Calu3 (cell line): Measurements from ENCODE around the gene GATAD2B. TPM values are rescaled to one million over a fixed set of nuclear protein-coding genes. Genes with fewer than 3 reads are reported as not detected.

Source experiments
- BruUV-seq: library from RNA; stranded (reverse); fragments of 400-500 nt; replicated peaks from 2 replicates; lab custom pipeline; 2021; lab: Mats Ljungman, UMichigan
- CTCF ChIA-PET: fragments of 300-600 bp; sonication (Branson Sonifier 250); formaldehyde crosslinking; loops from one replicate; lab custom pipeline; 2022; ENCODE audit warnings: antibody characterized with exemption; lab: Charles Lee
- DNase-seq: peaks from one replicate; pipeline ENCODE4 v3.0.0; 2022
- H3K27ac Mint-ChIP-seq: one replicate; pipeline ENCODE4 v1.8.0; 2022; ENCODE audit warnings: mixed read lengths; ENCODE audit not compliant: unreplicated experiment
- H3K27me3 Mint-ChIP-seq: one replicate; pipeline ENCODE4 v1.8.0; 2022; ENCODE audit warnings: mixed read lengths; ENCODE audit not compliant: unreplicated experiment
- H3K36me3 Mint-ChIP-seq: one replicate; pipeline ENCODE4 v1.8.0; 2022; ENCODE audit warnings: mild to moderate bottlenecking, moderate library complexity, mixed read lengths; ENCODE audit not compliant: insufficient read depth, unreplicated experiment
- H3K4me1 Mint-ChIP-seq: one replicate; pipeline ENCODE4 v1.8.0; 2022; ENCODE audit warnings: mild to moderate bottlenecking, low read depth, mixed read lengths; ENCODE audit not compliant: unreplicated experiment
- H3K4me3 Mint-ChIP-seq: one replicate; pipeline ENCODE4 v1.8.0; 2022; ENCODE audit warnings: mild to moderate bottlenecking, low read depth, moderate library complexity, mixed read lengths; ENCODE audit not compliant: unreplicated experiment
- H3K9me3 Mint-ChIP-seq: one replicate; pipeline ENCODE4 v1.8.0; 2022; ENCODE audit warnings: low read depth, mixed read lengths; ENCODE audit not compliant: unreplicated experiment
- intact Hi-C: fragments of 100-400 bp; cut with micrococcal nuclease; formaldehyde crosslinking; loops from one replicate; pipeline ENCODE4 v1.10.0; 2022; ENCODE audit not compliant: unreplicated experiment
- total RNA-seq: library from RNA; stranded (reverse); gene quantifications from 2 replicates; pipeline ENCODE4 v1.2.3, GENCODE V29; 2022
- TF ChIP-seq, protein P1 (sequence below): fragments of 200-600 bp; IDR thresholded peaks from one replicate; pipeline ENCODE4 v1.8.0; 2022; ENCODE audit warnings: antibody characterized with exemption; ENCODE audit not compliant: unreplicated experiment

The GATAD2B gene
- total RNA-seq, 1 experiment from 2014 or later = 62.5 TPM

DNA sequence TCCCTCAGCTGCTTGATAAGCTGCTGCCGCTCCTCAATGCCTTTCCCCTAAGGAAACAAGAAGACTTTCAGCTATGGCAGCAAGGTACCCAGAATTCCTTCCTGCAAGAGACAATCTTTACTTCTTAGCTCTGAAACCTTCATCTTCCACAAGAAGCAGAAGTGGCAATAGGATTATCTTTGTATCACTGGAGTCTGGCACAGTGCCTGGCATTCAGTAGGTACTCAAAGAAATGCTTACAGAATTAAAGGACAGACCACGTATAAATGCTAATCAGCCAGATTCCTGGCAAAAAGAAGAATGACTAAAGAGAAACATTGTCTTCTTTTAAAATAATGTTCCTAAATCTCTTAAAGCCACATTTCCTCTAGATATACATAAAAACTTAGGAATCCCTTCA lies 103.9 kb downstream of the GATAD2B start:
- intact Hi-C loops = no loop called here
- TF ChIP-seq, protein P1, sequence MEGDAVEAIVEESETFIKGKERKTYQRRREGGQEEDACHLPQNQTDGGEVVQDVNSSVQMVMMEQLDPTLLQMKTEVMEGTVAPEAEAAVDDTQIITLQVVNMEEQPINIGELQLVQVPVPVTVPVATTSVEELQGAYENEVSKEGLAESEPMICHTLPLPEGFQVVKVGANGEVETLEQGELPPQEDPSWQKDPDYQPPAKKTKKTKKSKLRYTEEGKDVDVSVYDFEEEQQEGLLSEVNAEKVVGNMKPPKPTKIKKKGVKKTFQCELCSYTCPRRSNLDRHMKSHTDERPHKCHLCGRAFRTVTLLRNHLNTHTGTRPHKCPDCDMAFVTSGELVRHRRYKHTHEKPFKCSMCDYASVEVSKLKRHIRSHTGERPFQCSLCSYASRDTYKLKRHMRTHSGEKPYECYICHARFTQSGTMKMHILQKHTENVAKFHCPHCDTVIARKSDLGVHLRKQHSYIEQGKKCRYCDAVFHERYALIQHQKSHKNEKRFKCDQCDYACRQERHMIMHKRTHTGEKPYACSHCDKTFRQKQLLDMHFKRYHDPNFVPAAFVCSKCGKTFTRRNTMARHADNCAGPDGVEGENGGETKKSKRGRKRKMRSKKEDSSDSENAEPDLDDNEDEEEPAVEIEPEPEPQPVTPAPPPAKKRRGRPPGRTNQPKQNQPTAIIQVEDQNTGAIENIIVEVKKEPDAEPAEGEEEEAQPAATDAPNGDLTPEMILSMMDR = no peak
- no TSS peak for BruUV-seq
- peaks cover 38% of the 10 kb centered on the region for H3K36me3 Mint-ChIP-seq
- no peak overlapping the region for H3K4me3 Mint-ChIP-seq
- H3K27me3 Mint-ChIP-seq = no peaks in the 10 kb centered on the region
- no peak overlapping the region for H3K27ac Mint-ChIP-seq
- no peak for DNase-seq
- CTCF ChIA-PET = no interaction called here
- H3K9me3 Mint-ChIP-seq = no peaks in the 10 kb centered on the region
- no peaks in the 10 kb centered on the region for H3K4me1 Mint-ChIP-seq

DNA sequence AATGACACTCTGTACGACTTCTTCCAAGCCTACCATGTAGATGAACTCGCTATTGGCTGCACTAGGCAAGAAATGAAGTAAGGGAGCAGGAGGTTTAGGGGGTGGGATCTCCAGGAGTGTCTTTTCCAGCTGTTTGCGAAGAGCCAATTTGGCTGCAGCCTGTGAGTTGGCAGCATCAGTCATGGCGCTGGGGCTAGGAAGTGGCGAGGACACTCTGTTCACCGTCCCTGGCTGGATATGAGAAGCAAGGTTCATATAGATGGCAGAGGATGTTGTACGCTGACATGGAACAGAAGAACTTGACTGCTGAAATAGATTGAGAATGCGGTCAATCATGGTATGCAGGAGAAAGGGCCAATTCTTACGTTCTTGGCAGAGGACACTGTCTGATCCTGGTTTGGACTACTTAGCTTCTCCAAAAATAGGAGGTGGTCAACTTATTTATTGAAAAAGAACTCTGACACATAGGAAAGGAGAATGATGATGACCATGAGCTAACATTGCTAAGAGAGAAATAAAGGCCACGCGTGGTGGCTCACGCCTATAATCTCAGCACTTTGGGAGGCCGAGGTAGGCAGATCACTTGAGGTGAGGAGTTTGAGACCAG lies 106.4 kb downstream of the GATAD2B start:
- Mint-ChIP-seq H3K4me3 (no peak overlapping the region), H3K27ac (no peak overlapping the region), H3K9me3 (no peaks in the 10 kb centered on the region), H3K4me1 (no peaks in the 10 kb centered on the region), H3K36me3 (peaks cover 41% of the 10 kb centered on the region), H3K27me3 (no peaks in the 10 kb centered on the region)
- intact Hi-C loops = no loop called here
- no peak for DNase-seq
- BruUV-seq = no TSS peak
- TF ChIP-seq, protein P1 = no peak
- CTCF ChIA-PET = no interaction called here

DNA sequence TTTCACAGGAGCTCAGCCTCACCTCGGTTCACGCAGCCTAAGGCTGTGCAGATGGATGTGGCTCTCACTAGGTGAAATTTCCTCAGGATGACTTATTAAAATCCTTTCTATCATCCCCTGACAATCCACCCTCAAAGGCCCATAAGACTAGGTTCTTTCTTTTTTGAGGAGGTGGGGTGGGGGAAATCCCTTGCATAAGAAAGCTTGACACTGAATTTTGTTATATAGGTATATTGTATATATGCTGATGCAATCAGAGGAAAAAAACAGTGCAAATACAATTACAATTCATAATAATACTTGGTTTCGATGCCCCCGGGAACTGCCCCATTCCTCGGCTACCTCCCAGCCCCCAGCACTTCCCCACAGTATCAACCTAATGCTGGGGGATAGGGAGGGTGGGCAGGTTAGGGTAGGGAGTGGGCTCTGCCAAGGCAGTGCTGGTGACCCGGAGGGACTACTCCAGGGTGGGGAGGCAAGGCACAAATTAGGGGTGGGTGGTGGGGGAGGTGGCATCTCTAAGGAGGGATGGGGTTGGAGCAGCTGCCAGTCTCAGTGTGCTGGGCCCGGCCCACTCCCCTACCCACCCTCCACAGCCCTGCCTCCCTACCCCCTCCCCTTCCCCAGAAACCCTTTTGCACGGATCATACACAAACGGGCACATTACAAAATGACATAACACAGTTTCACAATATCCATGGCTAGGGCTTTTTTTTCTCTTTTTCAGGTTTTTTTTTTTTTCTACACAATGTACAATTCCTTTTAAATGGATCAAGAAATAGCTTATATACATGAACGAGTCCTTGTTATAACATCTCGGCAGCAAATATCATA lies 116.7 kb downstream of the GATAD2B start:
- TF ChIP-seq, protein P1 = no peak
- Mint-ChIP-seq H3K36me3 (peaks cover 29% of the 10 kb centered on the region), H3K4me3 (no peak overlapping the region), H3K27me3 (no peaks in the 10 kb centered on the region), H3K9me3 (no peaks in the 10 kb centered on the region), H3K4me1 (no peaks in the 10 kb centered on the region), H3K27ac (no peak overlapping the region)
- CTCF ChIA-PET = interaction anchor here (0.6 kb wide), 1 partner anchor 17 kb away, joined by 7 read pairs; no protein-coding TSS in a partner anchor
- no peak for DNase-seq
- no TSS peak for BruUV-seq
- intact Hi-C loops = no loop called here

DNA sequence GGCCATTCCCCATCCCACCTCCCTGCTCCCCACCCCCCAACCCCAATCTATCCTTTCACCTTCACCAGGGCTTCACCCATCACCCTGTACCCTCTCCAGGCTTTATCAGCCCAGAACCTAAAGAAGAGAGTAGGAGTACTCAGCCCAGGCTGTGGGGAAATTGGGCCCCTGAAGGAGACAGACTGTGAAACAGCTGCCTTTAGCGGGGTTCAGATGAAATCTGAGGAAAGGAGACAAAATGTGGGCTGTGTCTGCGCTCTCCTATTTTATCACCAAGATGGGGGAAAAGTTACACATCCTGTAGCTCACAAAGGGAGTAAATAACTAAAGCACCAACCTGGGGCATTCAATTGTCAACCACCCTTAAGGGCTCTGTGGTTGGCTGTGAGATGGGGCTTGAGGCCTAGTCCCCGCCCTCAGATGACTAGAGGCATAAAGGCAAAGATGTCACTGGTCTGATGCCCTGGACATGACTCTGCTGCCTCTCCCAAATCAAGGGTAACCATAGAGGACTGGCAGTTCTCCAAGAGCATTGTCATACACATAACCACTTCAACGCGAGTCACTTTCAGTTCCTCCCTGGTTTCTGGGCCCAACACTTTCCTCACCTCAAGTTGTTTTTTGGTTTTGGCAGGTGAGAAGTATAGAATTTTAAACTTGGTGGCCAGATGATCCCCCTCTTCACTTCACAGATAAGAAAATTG lies 117.6 kb downstream of the GATAD2B start:
- CTCF ChIA-PET = no interaction called here
- H3K4me1 Mint-ChIP-seq = no peaks in the 10 kb centered on the region
- H3K27me3 Mint-ChIP-seq = no peaks in the 10 kb centered on the region
- no peak overlapping the region for H3K4me3 Mint-ChIP-seq
- peaks cover 32% of the 10 kb centered on the region for H3K36me3 Mint-ChIP-seq
- TF ChIP-seq, protein P1 = no peak
- no peak for DNase-seq
- no peak overlapping the region for H3K27ac Mint-ChIP-seq
- intact Hi-C loops = no loop called here
- no TSS peak for BruUV-seq
- H3K9me3 Mint-ChIP-seq = no peaks in the 10 kb centered on the region
